H1 (cell line): ENCODE measurements around the gene RAD18. TPM values are rescaled to one million over a fixed set of nuclear protein-coding genes. Genes with fewer than 3 reads are reported as not detected.

Source experiments
- ATF3 ChIP-seq: IDR thresholded peaks from 2 replicates; pipeline ENCODE4 v1.6.1; 2011; ENCODE audit warnings: low read depth, mild to moderate bottlenecking, low read length; ENCODE audit not compliant: insufficient read depth
- SP4 ChIP-seq: IDR thresholded peaks from 2 replicates; pipeline ENCODE4 v1.6.1; 2012; ENCODE audit warnings: low read length, inconsistent platforms
- polyA plus RNA-seq, 7 experiments: library from polyadenylated mRNA; depleted of rRNA in 3 of 7; stranded (reverse) in 5 of 7; unstranded in 2 of 7; fragments of >200 nt in 5 of 7; fragments of 200-250 nt in 2 of 7; gene quantifications; 1 replicate in 5 of 7; 2 replicates in 1 of 7; 4 replicates in 1 of 7; pipeline versions ENCODE4 v1.2.1 to v1.2.3, GENCODE V29; 2011 to 2013; ENCODE audit warnings: missing spikeins in 2 of 7, mixed read lengths in 2 of 7
- total RNA-seq: library from RNA; stranded (reverse); fragmentation: NEBNext Ultra II Directional; extraction: Animal tissue kit (Norgen Biotek cat#: 25700); gene quantifications from 2 replicates; pipeline ENCODE4 v1.2.1, GENCODE V29; 2021

The RAD18 gene
- total and polyA plus RNA-seq, 2 of the 8 experiments (the other 6 are each of a cell fraction or from before 2014, with no cell fraction given), result 13.0 to 23.2 TPM

GRCh38 chr3:8851703-8852102 is 111.6 kb downstream of the RAD18 start (continued):
- TF ChIP-seq ATF3, result no peak
- no peak for TF ChIP-seq SP4
